HFFc6 (cell line): ENCODE data around the gene HSPB6. TPM values are rescaled to one million over a fixed set of nuclear protein-coding genes. Genes with fewer than 3 reads are reported as not detected.

Experiments
- DNase-seq: peaks from one replicate; pipeline ENCODE4 v3.0.0-alpha.2; 2018
- H3K27ac Mint-ChIP-seq: 2 replicates; pipeline ENCODE4 v1.8.0; 2020; ENCODE audit warnings: mild to moderate bottlenecking, mixed read lengths
- H3K27me3 Mint-ChIP-seq: 2 replicates; pipeline ENCODE4 v1.8.0; 2021; ENCODE audit warnings: mild to moderate bottlenecking, moderate library complexity, mixed read lengths; ENCODE audit not compliant: insufficient read depth
- H3K36me3 Mint-ChIP-seq: 2 replicates; pipeline ENCODE4 v1.8.0; 2021; ENCODE audit warnings: low read depth, mixed read lengths
- H3K4me1 Mint-ChIP-seq: 2 replicates; pipeline ENCODE4 v1.8.0; 2020; ENCODE audit warnings: low read depth, mixed read lengths
- H3K4me3 Mint-ChIP-seq: 2 replicates; pipeline ENCODE4 v1.8.0; 2020; ENCODE audit warnings: mild to moderate bottlenecking, moderate library complexity, mixed read lengths
- H3K9me3 Mint-ChIP-seq: 2 replicates; pipeline ENCODE4 v1.8.0; 2020; ENCODE audit warnings: mild to moderate bottlenecking, mixed read lengths
- CTCF ChIP-seq: fragments of 200-600 bp; sonication (generic); IDR thresholded peaks from 2 replicates; pipeline ENCODE4 v1.5.0; 2021; ENCODE audit warnings: antibody characterized with exemption, mild to moderate bottlenecking
- total RNA-seq, 6 experiments: library from RNA; stranded (reverse); fragmentation: NEBNext Ultra II Directional; extraction: Animal tissue kit (Norgen Biotek cat#: 25700); gene quantifications; 2 replicates in 1 of 6; 3 replicates in 5 of 6; pipeline ENCODE4 v1.2.3, GENCODE V29; 2021

The HSPB6 gene
- total RNA-seq, 6 experiments from 2014 or later, result 37.0 to 122 (median 43.9) TPM

- Mint-ChIP-seq H3K9me3 (no peaks in the 10 kb centered on the region), H3K4me1 (peaks cover 26% of the 10 kb centered on the region), H3K4me3 (peak overlapping the region; percentile 87), H3K36me3 (peaks cover 13% of the 10 kb centered on the region), H3K27ac (no peak overlapping the region; the same call in 1 of the 2 replicates), H3K27me3 (peaks cover 11% of the 10 kb centered on the region)
- no peak for DNase-seq
- no peak for TF ChIP-seq CTCF
Measured at GRCh38 chr19:35740108-35740422, 16.8 kb downstream of the HSPB6 start.

GRCh38 chr19:35739275-35740107 is 17.3 kb downstream of the HSPB6 start:
- H3K27ac Mint-ChIP-seq, result peak overlapping the region; percentile 54
- H3K4me1 Mint-ChIP-seq, result peaks cover 23% of the 10 kb centered on the region
- peaks cover 11% of the 10 kb centered on the region for H3K27me3 Mint-ChIP-seq
- peaks cover 13% of the 10 kb centered on the region for H3K36me3 Mint-ChIP-seq
- no peak for TF ChIP-seq CTCF
- no peak for DNase-seq
- peak overlapping the region; percentile 64 for H3K4me3 Mint-ChIP-seq
- no peaks in the 10 kb centered on the region for H3K9me3 Mint-ChIP-seq

- no peak for TF ChIP-seq CTCF
- DNase-seq, result no peak
- Mint-ChIP-seq H3K4me3 (no peak overlapping the region), H3K4me1 (peaks cover 18% of the 10 kb centered on the region), H3K36me3 (peaks cover 13% of the 10 kb centered on the region), H3K27ac (no peak overlapping the region), H3K9me3 (no peaks in the 10 kb centered on the region), H3K27me3 (peaks cover 15% of the 10 kb centered on the region)
Measured at GRCh38 chr19:35738887-35739229, 18.0 kb downstream of the HSPB6 start.

- no peak overlapping the region for H3K27ac Mint-ChIP-seq
- H3K4me3 Mint-ChIP-seq, result no peak overlapping the region
- no peaks in the 10 kb centered on the region for H3K9me3 Mint-ChIP-seq
- TF ChIP-seq CTCF, result no peak
- peaks cover 13% of the 10 kb centered on the region for H3K36me3 Mint-ChIP-seq
- H3K27me3 Mint-ChIP-seq, result peaks cover 15% of the 10 kb centered on the region
- no peak for DNase-seq
- H3K4me1 Mint-ChIP-seq, result peaks cover 18% of the 10 kb centered on the region
Measured at GRCh38 chr19:35738021-35738886, 18.6 kb downstream of the HSPB6 start.

DNA sequence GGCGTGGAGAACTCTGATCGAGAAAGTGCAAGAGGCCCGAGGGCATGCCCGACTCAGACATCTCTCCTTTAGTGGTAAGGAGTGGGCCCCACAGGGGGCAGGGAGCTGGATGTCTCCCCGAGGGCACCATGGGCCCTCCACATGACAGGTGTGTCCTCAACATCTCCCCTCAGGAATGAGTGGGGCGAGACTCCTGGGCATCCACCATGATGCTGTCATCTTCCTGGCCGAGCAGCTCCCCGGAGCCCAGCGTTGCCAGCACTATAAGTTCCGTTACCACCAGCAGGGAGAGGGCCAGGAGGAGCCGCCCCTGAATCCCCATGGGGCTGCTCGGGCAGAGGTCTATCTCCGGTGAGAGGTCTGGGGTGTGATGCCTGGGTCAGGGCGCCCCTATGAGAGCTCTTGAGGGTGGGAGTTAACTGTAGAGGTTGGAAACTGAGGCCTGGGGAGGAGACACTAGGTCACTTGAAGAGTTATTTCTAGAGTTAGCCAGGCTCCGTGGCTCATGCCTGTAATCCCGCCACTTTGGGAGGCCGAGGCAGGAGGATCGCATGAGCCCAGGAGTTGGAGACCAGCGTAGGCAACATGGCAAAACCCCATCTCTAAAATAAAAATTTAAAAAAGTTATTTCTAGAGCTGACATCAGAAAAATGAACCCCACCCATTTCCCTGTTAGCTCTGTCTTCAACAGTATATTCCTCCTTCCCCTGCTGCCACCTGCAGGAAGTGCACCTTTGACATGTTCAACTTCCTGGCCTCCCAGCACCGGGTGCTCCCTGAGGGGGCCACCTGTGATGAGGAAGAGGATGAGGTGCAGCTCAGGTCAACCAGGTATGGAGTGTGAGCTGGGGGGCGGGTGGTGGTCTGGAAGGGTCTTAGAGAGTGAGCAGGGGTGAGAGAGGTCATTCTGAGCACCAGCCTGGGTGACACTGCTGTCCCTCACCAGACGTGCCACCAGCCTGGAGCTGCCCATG is 19.6 kb downstream of the HSPB6 start:
- no peak overlapping the region for H3K4me3 Mint-ChIP-seq

More for the DNA sequence above, 19.6 kb downstream of the HSPB6 start:
- peaks cover 16% of the 10 kb centered on the region for H3K4me1 Mint-ChIP-seq
- H3K36me3 Mint-ChIP-seq, result peaks cover 9% of the 10 kb centered on the region
- peaks cover 15% of the 10 kb centered on the region for H3K27me3 Mint-ChIP-seq
- TF ChIP-seq CTCF, result peak; percentile 60
- no peak overlapping the region for H3K27ac Mint-ChIP-seq
- H3K9me3 Mint-ChIP-seq, result no peaks in the 10 kb centered on the region
- no peak for DNase-seq
